Neuronal stem cell (in vitro differentiated cells): ENCODE measurements around the gene ADPRHL1.

Source experiments
- DNase-seq: peaks from one replicate; pipeline ENCODE4 v3.0.0-alpha.2; 2013; ENCODE audit warnings: low spot score
- H2AFZ ChIP-seq: one replicate; pipeline ENCODE4 v1.6.1; 2013; ENCODE audit warnings: mild to moderate bottlenecking, low read length, inconsistent platforms
- H2AK5ac ChIP-seq: 2 replicates; pipeline ENCODE4 v1.6.1; 2013; ENCODE audit warnings: low read depth, mild to moderate bottlenecking, inconsistent platforms, low read length, moderate library complexity, mixed read lengths
- H2BK120ac ChIP-seq: 2 replicates; pipeline ENCODE4 v1.6.1; 2013; ENCODE audit warnings: low read depth, mild to moderate bottlenecking, inconsistent platforms, low read length, moderate library complexity, mixed read lengths
- H2BK12ac ChIP-seq: one replicate; pipeline ENCODE4 v1.6.1; 2013; ENCODE audit warnings: low read length, inconsistent platforms
- H2BK15ac ChIP-seq: 2 replicates; pipeline ENCODE4 v1.6.1; 2013; ENCODE audit warnings: mild to moderate bottlenecking, low read length, inconsistent platforms, mixed read lengths
- H2BK5ac ChIP-seq: one replicate; pipeline ENCODE4 v1.6.1; 2013; ENCODE audit warnings: inconsistent platforms, mild to moderate bottlenecking, low read length, moderate library complexity
- H3K14ac ChIP-seq: one replicate; pipeline ENCODE4 v1.6.1; 2013; ENCODE audit warnings: low read length, inconsistent platforms
- H3K18ac ChIP-seq: 2 replicates; pipeline ENCODE4 v1.6.1; 2013; ENCODE audit warnings: low read length, inconsistent platforms
- H3K23ac ChIP-seq: 2 replicates; pipeline ENCODE4 v1.6.1; 2013; ENCODE audit warnings: low read depth, mild to moderate bottlenecking, mixed read lengths, low read length, inconsistent platforms; ENCODE audit not compliant: poor library complexity
- H3K27ac ChIP-seq: replicated peaks from 3 replicates; pipeline ENCODE4 v1.5.1; 2013; ENCODE audit warnings: low read length, inconsistent platforms
- H3K27me3 ChIP-seq, 3 experiments: 2 replicates each; pipeline ENCODE4 v1.6.1; 2013; ENCODE audit warnings: low read length in 3 of 3, mild to moderate bottlenecking in 2 of 3, inconsistent platforms in 1 of 3, low read depth in 1 of 3, mixed read lengths in 1 of 3, moderate library complexity in 1 of 3; ENCODE audit not compliant: control insufficient read depth in 3 of 3, insufficient read depth in 3 of 3
- H3K36me3 ChIP-seq, 2 donors: replicated peaks in 1 of 2; 2 replicates each; pipeline ENCODE4 v1.6.1; 2013; ENCODE audit warnings: low read length in 2 of 2; ENCODE audit not compliant: control insufficient read depth in 2 of 2, insufficient read depth in 2 of 2
- H3K4ac ChIP-seq: 2 replicates; pipeline ENCODE4 v1.6.1; 2013; ENCODE audit warnings: inconsistent platforms, mild to moderate bottlenecking, low read length, moderate library complexity
- H3K4me1 ChIP-seq, 2 donors: 1 replicate in 1 of 2; 2 replicates in 1 of 2; pipeline ENCODE4 v1.6.1; 2013; ENCODE audit warnings: low read length in 2 of 2, low read depth in 1 of 2; ENCODE audit not compliant: control insufficient read depth in 2 of 2, insufficient read depth in 1 of 2
- H3K4me2 ChIP-seq: one replicate; pipeline ENCODE4 v1.6.1; 2013; ENCODE audit warnings: mild to moderate bottlenecking, low read length, inconsistent platforms; ENCODE audit not compliant: insufficient read depth, poor library complexity, severe bottlenecking
- H3K4me3 ChIP-seq, 2 donors: 2 replicates each; pipeline ENCODE4 v1.5.1; 2013; ENCODE audit warnings: low read length in 2 of 2, mild to moderate bottlenecking in 2 of 2, inconsistent platforms in 1 of 2, moderate library complexity in 1 of 2
- H3K79me1 ChIP-seq: one replicate; pipeline ENCODE4 v1.6.1; 2013; ENCODE audit warnings: low read depth, mild to moderate bottlenecking, inconsistent platforms, low read length, moderate library complexity
- H3K9ac ChIP-seq: one replicate; pipeline ENCODE4 v1.6.1; 2013; ENCODE audit warnings: mild to moderate bottlenecking, low read depth, low read length, inconsistent platforms; ENCODE audit not compliant: poor library complexity
- H3K9me3 ChIP-seq, 2 donors: replicated peaks in 1 of 2; 2 replicates each; pipeline versions ENCODE3 to v1.6.1; 2013; ENCODE audit warnings: low read length in 2 of 2, mild to moderate bottlenecking in 2 of 2, inconsistent platforms in 1 of 2, low read depth in 1 of 2, mixed read lengths in 1 of 2, moderate library complexity in 1 of 2; ENCODE audit not compliant: control insufficient read depth in 2 of 2, insufficient read depth in 1 of 2
- H4K8ac ChIP-seq: one replicate; pipeline ENCODE4 v1.6.1; 2013; ENCODE audit warnings: low read depth, mild to moderate bottlenecking, inconsistent platforms, low read length, moderate library complexity
- H4K91ac ChIP-seq: one replicate; pipeline ENCODE4 v1.6.1; 2013; ENCODE audit warnings: low read length, low read depth, mild to moderate bottlenecking, inconsistent platforms; ENCODE audit not compliant: poor library complexity
- WGBS, 2 donors: extraction: QIAGEN DNeasy Blood & Tissue Kit; methylation state at CpG; one replicate each; pipeline ENCODE4 v1.1.7; 2013; ENCODE audit warnings: missing lambda C conversion rate in 2 of 2, mixed read lengths in 1 of 2; ENCODE audit not compliant: insufficient read length in 2 of 2, insufficient replicate concordance in 1 of 2; ENCODE audit errors: extremely low coverage in 2 of 2; 5-methylcytosine and 5-hydroxymethylcytosine counted together

ADPRHL1 gene

DNA sequence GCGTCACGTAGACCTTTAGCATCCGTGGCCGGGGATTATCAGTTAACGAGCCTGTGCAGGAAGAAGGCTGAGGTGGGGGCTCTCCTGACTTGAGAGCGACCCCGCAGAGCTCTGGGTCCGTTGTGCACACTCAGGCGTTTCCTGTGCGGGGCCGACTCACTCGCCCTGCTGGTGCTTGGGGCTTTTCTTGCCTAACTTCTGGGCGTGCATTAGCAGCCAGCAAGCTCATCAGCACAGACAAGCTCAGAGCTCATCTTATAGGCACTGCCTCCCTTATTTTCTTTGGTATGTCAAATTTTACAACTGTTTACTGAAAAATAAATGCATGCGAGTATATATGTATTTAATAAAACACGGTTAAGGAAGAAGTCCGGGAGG lies 23.7 kb downstream of the ADPRHL1 start:
- Histone ChIP-seq H3K79me1 (no peaks in the 10 kb centered on the region), H3K27ac (no peak overlapping the region), H2BK5ac (no peak overlapping the region), H2AK5ac (peak overlapping the region; percentile 21), H2BK15ac (peak overlapping the region; percentile 58), H4K8ac (no peak overlapping the region), H4K91ac (no peak overlapping the region), H3K4me2 (no peak overlapping the region), H3K9ac (no peak overlapping the region), H3K9me3 (peaks cover 0 to 2% of the 10 kb centered on the region in 2 donors), H3K36me3 (no peaks in the 10 kb centered on the region), H3K23ac (no peak overlapping the region), H3K14ac (no peak overlapping the region), H3K4ac (no peak overlapping the region), H3K18ac (peak overlapping the region; percentile 57), H3K4me3 (no peak overlapping the region), H3K27me3 (no peaks in the 10 kb centered on the region), H2BK120ac (no peak overlapping the region), H2BK12ac (no peak overlapping the region), H3K4me1 (peaks cover 0 to 10% of the 10 kb centered on the region in 2 donors), H2AFZ (no peak overlapping the region)
- no CpG with 5 or more reads among the region's 16 CpGs for WGBS, 2 donors
- no peak for DNase-seq

DNA sequence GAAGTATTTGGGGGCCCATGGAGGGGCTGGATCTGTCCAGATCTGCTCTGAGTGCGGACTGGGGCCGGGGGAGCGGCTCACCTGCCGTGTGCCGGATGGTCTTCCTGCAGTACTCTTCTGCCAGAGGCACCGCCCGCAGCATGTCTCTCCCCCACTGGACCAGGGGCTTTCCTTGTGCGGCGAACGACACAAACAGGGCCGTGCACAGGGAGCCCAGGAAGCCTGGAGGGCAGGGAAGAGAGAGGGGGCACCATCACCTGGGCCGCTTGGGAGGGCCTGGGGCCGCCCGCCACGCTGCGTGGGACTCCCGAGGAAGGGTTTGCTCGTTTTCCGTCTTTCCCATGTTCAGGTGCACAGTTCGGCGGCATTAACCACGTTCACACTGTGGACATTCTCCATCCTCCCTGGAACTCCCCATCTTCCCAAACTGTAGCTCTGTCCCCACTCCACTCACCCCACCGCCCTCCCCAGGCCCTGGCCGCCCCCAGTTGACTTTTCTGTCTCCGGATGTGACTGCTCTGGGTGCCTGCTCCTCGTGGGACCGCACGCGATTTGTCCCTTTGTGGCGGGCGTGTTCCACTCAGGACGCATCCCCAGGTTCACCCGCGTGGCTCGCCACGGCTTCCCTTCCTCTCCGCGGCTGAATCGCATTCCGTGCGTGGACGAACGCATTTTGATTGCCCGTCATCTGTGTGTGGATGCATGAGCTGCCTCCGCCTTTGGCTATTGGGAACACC lies 24.2 kb downstream of the ADPRHL1 start:
- WGBS, 2 donors: no CpG with 5 or more reads among the region's 45 CpGs
- H4K8ac ChIP-seq: no peak overlapping the region
- peaks cover 0 to 10% of the 10 kb centered on the region in 2 donors for H3K4me1 ChIP-seq
- H2AK5ac ChIP-seq: peak overlapping the region; percentile 82
- no peak overlapping the region for H2AFZ ChIP-seq
- H3K14ac ChIP-seq: no peak overlapping the region
- no peak overlapping the region for H3K4me2 ChIP-seq
- H2BK15ac ChIP-seq: peak overlapping the region; percentile 3
- no peak overlapping the region for H3K23ac ChIP-seq
- peaks cover 0 to 2% of the 10 kb centered on the region in 2 donors for H3K9me3 ChIP-seq
- no peak for DNase-seq
- peak overlapping the region; percentile 16 for H2BK120ac ChIP-seq
- H3K27ac ChIP-seq: no peak overlapping the region
- H3K9ac ChIP-seq: no peak overlapping the region
- H2BK5ac ChIP-seq: no peak overlapping the region
- H3K4ac ChIP-seq: no peak overlapping the region
- H4K91ac ChIP-seq: no peak overlapping the region
- no peaks in the 10 kb centered on the region for H3K27me3 ChIP-seq
- no peak overlapping the region for H3K4me3 ChIP-seq
- H3K36me3 ChIP-seq: no peaks in the 10 kb centered on the region
- no peaks in the 10 kb centered on the region for H3K79me1 ChIP-seq
- H3K18ac ChIP-seq: peak overlapping the region; percentile 57
- H2BK12ac ChIP-seq: no peak overlapping the region

DNA sequence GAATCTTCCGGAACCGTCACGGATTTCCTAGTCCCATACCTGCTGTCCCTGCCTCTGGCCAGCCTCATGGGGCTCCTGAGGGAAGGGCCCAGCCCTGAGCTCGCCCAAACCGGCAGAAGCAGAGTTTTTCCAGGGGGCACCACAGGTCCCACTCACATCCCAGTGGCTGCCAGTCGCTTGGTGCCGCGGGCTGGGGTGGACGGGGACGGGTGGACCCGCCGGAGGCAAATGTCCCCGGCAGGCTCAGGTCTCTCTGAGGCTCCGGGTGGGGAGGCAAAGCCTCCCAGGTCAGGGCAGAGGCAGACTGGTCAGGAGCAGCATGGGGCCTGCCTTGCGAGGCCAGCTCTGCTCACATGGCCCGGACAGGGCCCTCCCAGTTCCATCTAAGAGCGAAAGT lies 24.8 kb downstream of the ADPRHL1 start:
- Histone ChIP-seq H2BK5ac (no peak overlapping the region), H2AK5ac (peak overlapping the region; percentile 82), H3K9ac (no peak overlapping the region), H3K14ac (no peak overlapping the region), H3K9me3 (peaks cover 0 to 2% of the 10 kb centered on the region in 2 donors), H3K79me1 (no peaks in the 10 kb centered on the region), H3K4me3 (no peak overlapping the region), H3K4me1 (peaks cover 0 to 10% of the 10 kb centered on the region in 2 donors), H4K91ac (no peak overlapping the region), H2BK120ac (peak overlapping the region; percentile 16), H3K23ac (peak overlapping the region; percentile 31), H3K36me3 (no peaks in the 10 kb centered on the region), H2AFZ (no peak overlapping the region), H2BK15ac (peak overlapping the region; percentile 3), H4K8ac (no peak overlapping the region), H3K27me3 (no peaks in the 10 kb centered on the region), H3K4ac (no peak overlapping the region), H2BK12ac (no peak overlapping the region), H3K18ac (peak overlapping the region; percentile 87), H3K27ac (no peak overlapping the region), H3K4me2 (no peak overlapping the region)
- no CpG with 5 or more reads among the region's 17 CpGs for WGBS, 2 donors
- DNase-seq: no peak

DNA sequence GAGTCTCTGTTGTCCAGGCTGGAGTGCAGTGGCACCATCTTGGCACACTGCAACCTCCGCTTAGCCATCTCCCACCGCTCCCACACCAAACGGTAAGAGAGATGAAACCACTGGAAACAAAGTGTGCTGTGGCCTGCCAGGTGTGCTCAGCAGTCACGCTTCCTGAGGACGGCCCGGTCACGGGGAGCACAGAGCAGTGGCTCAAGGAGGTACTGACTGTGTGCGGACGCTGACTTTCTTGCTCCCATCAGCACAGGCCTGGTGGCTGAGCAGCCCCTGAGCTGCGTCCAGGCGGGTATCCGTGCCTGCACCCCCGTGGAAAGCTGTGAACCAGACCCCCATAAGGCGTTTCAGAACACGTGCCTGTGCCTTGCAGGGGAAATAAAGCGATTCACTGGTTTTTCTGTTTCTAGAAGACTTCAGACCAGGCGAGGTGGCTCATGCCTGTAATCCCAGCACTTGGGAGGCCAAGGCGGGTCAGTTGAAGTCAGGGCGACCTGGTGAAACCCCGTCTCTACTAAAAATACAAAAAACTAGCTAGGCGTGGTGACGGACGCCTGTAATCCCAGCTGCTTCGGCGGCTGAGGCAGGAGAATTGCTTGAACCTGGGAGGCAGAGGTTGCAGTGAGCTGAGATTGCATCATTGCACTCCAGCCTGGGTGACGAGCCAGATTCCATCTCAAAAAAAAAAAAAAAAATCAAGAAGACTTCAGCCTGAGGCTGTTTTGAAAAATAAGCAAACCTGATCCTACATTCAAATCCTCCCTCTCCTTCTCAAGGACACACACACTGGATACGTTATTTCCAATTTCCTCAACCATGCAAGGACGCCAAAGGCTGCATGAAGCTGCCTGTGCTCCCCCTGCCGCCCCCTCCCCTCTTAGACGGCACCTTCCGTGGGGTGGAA lies 25.5 kb downstream of the ADPRHL1 start:
- Histone ChIP-seq H3K23ac (peak overlapping the region; percentile 73), H2BK12ac (peak overlapping the region; percentile 59), H3K36me3 (no peaks in the 10 kb centered on the region), H3K18ac (peak overlapping the region; percentile 87), H3K4me1 (peaks cover 0 to 10% of the 10 kb centered on the region in 2 donors), H3K9ac (no peak overlapping the region), H3K4me2 (no peak overlapping the region), H4K91ac (no peak overlapping the region), H2BK5ac (no peak overlapping the region), H2BK15ac (peak overlapping the region; percentile 91), H3K9me3 (peaks cover 0 to 2% of the 10 kb centered on the region in 2 donors), H2BK120ac (peak overlapping the region; percentile 16), H3K27ac (no peak overlapping the region), H3K4ac (peak overlapping the region; percentile 53), H3K79me1 (no peaks in the 10 kb centered on the region), H2AK5ac (peak overlapping the region; percentile 82), H3K14ac (no peak overlapping the region), H4K8ac (peak overlapping the region; percentile 23), H2AFZ (no peak overlapping the region), H3K27me3 (no peaks in the 10 kb centered on the region), H3K4me3 (no peak overlapping the region)
- WGBS, 2 donors: no CpG with 5 or more reads among the region's 31 CpGs
- DNase-seq: no peak
